PC-9 (cell line): ENCODE results near the gene NATD1. TPM values are rescaled to one million over a fixed set of nuclear protein-coding genes. Genes with fewer than 3 reads are reported as not detected.

ENCODE experiments used
- BruUV-seq: library from RNA; stranded (reverse); fragments of 400-500 nt; replicated peaks from 2 replicates; lab custom pipeline; 2021; lab: Mats Ljungman, UMichigan
- CTCF ChIA-PET: fragments of 300-600 bp; sonication (Branson Sonifier 250); formaldehyde crosslinking; loops from one replicate; lab custom pipeline; 2022; ENCODE audit warnings: antibody characterized with exemption; lab: Charles Lee
- POLR2A ChIA-PET: fragments of 300-600 bp; sonication (Branson Sonifier 250); formaldehyde crosslinking; loops from one replicate; lab custom pipeline; 2022; ENCODE audit warnings: antibody characterized with exemption; ENCODE audit not compliant: unreplicated experiment; lab: Charles Lee
- DNase-seq, 2 experiments: peaks; one replicate each; pipeline versions ENCODE4 v3.0.0 to v3.0.0-alpha.2; 2015 to 2022; ENCODE audit warnings: mixed read lengths in 1 of 2
- H2AFZ ChIP-seq: fragments of 200-600 bp; sonication (generic); 2 replicates; pipeline ENCODE4 v1.8.1; 2017; ENCODE audit warnings: antibody characterized with exemption
- H3F3A ChIP-seq: fragments of 200-600 bp; sonication (generic); 2 replicates; pipeline ENCODE4 v1.8.1; 2017; ENCODE audit warnings: antibody characterized with exemption, mild to moderate bottlenecking, low read depth; ENCODE audit not compliant: insufficient read depth
- H3K27ac ChIP-seq: fragments of 200-600 bp; sonication (generic); 2 replicates; pipeline ENCODE4 v1.6.1; 2016; ENCODE audit warnings: mixed run types
- H3K27me3 ChIP-seq: fragments of 200-600 bp; sonication (generic); 2 replicates; pipeline ENCODE4 v1.6.1; 2016; ENCODE audit warnings: low read depth, mixed run types; ENCODE audit not compliant: insufficient read depth
- H3K36me3 ChIP-seq: fragments of 200-600 bp; sonication (generic); 2 replicates; pipeline ENCODE4 v1.6.1; 2016; ENCODE audit warnings: low read depth, mixed run types
- H3K4me1 ChIP-seq: fragments of 200-600 bp; sonication (generic); replicated peaks from 2 replicates; pipeline ENCODE4 v1.6.1; 2016; ENCODE audit warnings: mixed run types; ENCODE audit not compliant: insufficient read depth
- H3K4me2 ChIP-seq: fragments of 200-600 bp; sonication (generic); 2 replicates; pipeline ENCODE4 v1.6.1; 2017; ENCODE audit warnings: mixed run types
- H3K4me3 ChIP-seq: fragments of 200-600 bp; sonication (generic); 2 replicates; pipeline ENCODE4 v1.6.1; 2016; ENCODE audit warnings: mixed run types
- H3K79me2 ChIP-seq: fragments of 200-600 bp; sonication (generic); 2 replicates; pipeline ENCODE4 v1.6.1; 2017; ENCODE audit warnings: low read depth, mixed run types
- H3K9me2 ChIP-seq: fragments of 200-600 bp; sonication (generic); 2 replicates; pipeline ENCODE4 v1.8.1; 2017; ENCODE audit warnings: mild to moderate bottlenecking; ENCODE audit not compliant: insufficient read depth
- H3K9me3 ChIP-seq: fragments of 200-600 bp; sonication (generic); 2 replicates; pipeline ENCODE4 v1.8.1; 2016; ENCODE audit warnings: low read depth; ENCODE audit not compliant: insufficient read depth
- H4K20me1 ChIP-seq: fragments of 200-600 bp; sonication (generic); 2 replicates; pipeline ENCODE4 v1.8.1; 2017; ENCODE audit not compliant: insufficient read depth
- CTCF ChIP-seq: fragments of 200-600 bp; sonication (generic); conservative IDR thresholded peaks from 2 replicates; pipeline ENCODE4 v1.6.1; 2017; ENCODE audit warnings: mixed run types, antibody characterized with exemption, mild to moderate bottlenecking, moderate library complexity
- EZH2 ChIP-seq: fragments of 200-600 bp; sonication (generic); IDR thresholded peaks from 2 replicates; pipeline ENCODE4 v1.8.0; 2017; ENCODE audit warnings: antibody characterized with exemption, low read depth
- intact Hi-C: fragments of 100-400 bp; cut with micrococcal nuclease; formaldehyde crosslinking; loops from one replicate; pipeline ENCODE4 v1.10.0; 2022; ENCODE audit not compliant: unreplicated experiment
- total RNA-seq: library from RNA; stranded (reverse); gene quantifications from 2 replicates; pipeline ENCODE4 v1.2.3, GENCODE V29; 2021

NATD1 gene
- total RNA-seq, 1 experiment from 2014 or later: 5.4 TPM

GRCh38 chr17:21294321-21295035, 41.3 kb upstream of the NATD1 start:
- Histone ChIP-seq H3K4me2 (no peak overlapping the region), H3F3A (0 out of 2 replicates have a peak, but pooled peaks cover 5% of the 10 kb centered on the region), H3K9me2 (no peaks in the 10 kb centered on the region), H3K9me3 (no peaks in the 10 kb centered on the region), H3K79me2 (peaks cover 68% of the 10 kb centered on the region), H2AFZ (no peak overlapping the region), H3K36me3 (no peaks in the 10 kb centered on the region), H3K4me3 (no peak overlapping the region), H3K27ac (no peak overlapping the region), H4K20me1 (peaks cover 76% of the 10 kb centered on the region), H3K27me3 (no peaks in the 10 kb centered on the region), H3K4me1 (no peaks in the 10 kb centered on the region)
- TF ChIP-seq EZH2 (no peak), CTCF (no peak)
- CTCF ChIA-PET: no interaction called here
- no TSS peak for BruUV-seq
- intact Hi-C loops: no loop called here
- POLR2A ChIA-PET: no interaction called here
- DNase-seq: no peak

- ChIA-PET CTCF (no interaction called here), POLR2A (no interaction called here)
- Histone ChIP-seq H3K9me2 (no peaks in the 10 kb centered on the region), H3K4me3 (no peak overlapping the region), H3K9me3 (no peaks in the 10 kb centered on the region), H3K4me1 (peaks cover 5% of the 10 kb centered on the region), H4K20me1 (peaks cover 77% of the 10 kb centered on the region), H3K79me2 (peaks cover 74% of the 10 kb centered on the region), H3F3A (peaks cover 6% of the 10 kb centered on the region; the same call in 1 of the 2 replicates), H3K27me3 (no peaks in the 10 kb centered on the region), H3K36me3 (no peaks in the 10 kb centered on the region), H3K27ac (no peak overlapping the region), H2AFZ (no peak overlapping the region), H3K4me2 (no peak overlapping the region)
- BruUV-seq: no TSS peak
- intact Hi-C loops: no loop called here
- TF ChIP-seq CTCF: no peak
- TF ChIP-seq EZH2: no peak
- DNase-seq: no peak
Observed at GRCh38 chr17:21293831-21294210, 40.6 kb upstream of the NATD1 start.

- BruUV-seq: no TSS peak
- intact Hi-C loops: no loop called here
- Histone ChIP-seq H3K79me2 (peaks cover 81% of the 10 kb centered on the region), H3K27ac (no peak overlapping the region), H3K4me1 (peaks cover 11% of the 10 kb centered on the region), H3F3A (peaks cover 12% of the 10 kb centered on the region; the same call in 1 of the 2 replicates), H4K20me1 (peaks cover 77% of the 10 kb centered on the region), H3K4me2 (no peak overlapping the region), H3K4me3 (no peak overlapping the region), H3K36me3 (no peaks in the 10 kb centered on the region), H2AFZ (no peak overlapping the region), H3K9me2 (no peaks in the 10 kb centered on the region), H3K9me3 (no peaks in the 10 kb centered on the region), H3K27me3 (no peaks in the 10 kb centered on the region)
- no peak for DNase-seq
- ChIA-PET CTCF (no interaction called here), POLR2A (no interaction called here)
- TF ChIP-seq EZH2 (no peak), CTCF (no peak)
Observed at GRCh38 chr17:21292867-21293830, 39.9 kb upstream of the NATD1 start.
